HUES48 (cell line): ENCODE measurements around the gene HS3ST4.

ENCODE experiments used
- H3K27ac ChIP-seq: one replicate; pipeline ENCODE4 v1.7.0; 2013; ENCODE audit warnings: low read depth, low read length, inconsistent platforms
- H3K27me3 ChIP-seq: 2 replicates; pipeline ENCODE4 v1.6.1; 2013; ENCODE audit warnings: mild to moderate bottlenecking, low read length; ENCODE audit not compliant: control insufficient read depth, insufficient read depth
- H3K36me3 ChIP-seq: 2 replicates; pipeline ENCODE4 v1.6.1; 2013; ENCODE audit warnings: low read length; ENCODE audit not compliant: control insufficient read depth, insufficient read depth
- H3K4me1 ChIP-seq: 2 replicates; pipeline ENCODE4 v1.6.1; 2013; ENCODE audit warnings: mild to moderate bottlenecking, low read length; ENCODE audit not compliant: control insufficient read depth, insufficient read depth
- H3K4me3 ChIP-seq: 2 replicates; pipeline ENCODE4 v1.5.1; 2013; ENCODE audit warnings: mild to moderate bottlenecking, low read depth, low read length
- H3K9ac ChIP-seq: 2 replicates; pipeline ENCODE4 v1.6.1; 2013; ENCODE audit warnings: mild to moderate bottlenecking, low read depth, low read length, moderate library complexity
- H3K9me3 ChIP-seq: 2 replicates; pipeline ENCODE4 v1.6.1; 2013; ENCODE audit warnings: low read length; ENCODE audit not compliant: control insufficient read depth, insufficient read depth

The HS3ST4 gene

DNA sequence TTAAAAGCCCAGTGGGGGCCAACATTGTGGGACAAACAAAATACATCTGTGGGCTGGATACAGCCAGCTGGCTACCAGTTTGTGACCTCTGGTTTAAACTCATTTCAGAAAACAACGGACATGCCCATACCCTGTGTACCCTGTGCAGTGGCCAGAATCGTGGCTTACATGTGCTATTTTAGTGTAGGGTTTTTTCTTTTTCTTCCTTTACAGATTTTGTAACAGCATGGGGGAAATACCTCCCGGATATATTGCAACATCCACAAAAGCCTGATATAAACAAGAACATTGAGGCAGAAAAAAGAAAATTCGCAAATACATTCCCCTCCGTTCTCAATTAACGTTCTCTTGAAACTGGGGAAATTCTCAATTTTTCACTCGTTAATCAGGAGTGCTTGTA lies 7.3 kb downstream of the HS3ST4 start:
- H3K9me3 ChIP-seq: no peaks in the 10 kb centered on the region
- H3K4me3 ChIP-seq: no peak overlapping the region
- no peaks in the 10 kb centered on the region for H3K36me3 ChIP-seq
- no peak overlapping the region for H3K27ac ChIP-seq
- H3K27me3 ChIP-seq: peaks cover 16% of the 10 kb centered on the region
- peaks cover 13% of the 10 kb centered on the region; the same call in 1 of the 2 replicates for H3K4me1 ChIP-seq
- H3K9ac ChIP-seq: no peak overlapping the region

DNA sequence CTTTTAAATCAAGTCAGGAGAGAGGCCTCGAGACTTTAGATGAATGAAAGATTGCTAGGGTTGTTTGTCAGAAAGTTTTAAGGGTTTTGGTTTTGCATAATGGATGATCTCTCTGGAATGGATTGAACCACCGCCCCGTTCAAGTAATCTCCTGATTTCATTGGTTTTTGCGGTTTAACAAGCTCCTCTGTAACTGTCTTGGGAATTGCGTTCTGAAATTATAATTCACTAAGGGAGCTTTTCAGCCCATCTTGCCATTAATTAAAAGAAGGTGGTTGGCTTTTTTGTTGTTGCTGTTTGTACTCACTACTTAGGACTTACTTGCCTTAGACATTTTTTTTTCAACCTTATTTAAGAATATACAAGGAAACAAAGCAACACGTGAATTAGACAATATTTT lies 8.8 kb downstream of the HS3ST4 start:
- Histone ChIP-seq H3K27ac (no peak overlapping the region), H3K9ac (no peak overlapping the region), H3K27me3 (0 out of 2 replicates have a peak, but pooled peaks cover 2% of the 10 kb centered on the region)

DNA sequence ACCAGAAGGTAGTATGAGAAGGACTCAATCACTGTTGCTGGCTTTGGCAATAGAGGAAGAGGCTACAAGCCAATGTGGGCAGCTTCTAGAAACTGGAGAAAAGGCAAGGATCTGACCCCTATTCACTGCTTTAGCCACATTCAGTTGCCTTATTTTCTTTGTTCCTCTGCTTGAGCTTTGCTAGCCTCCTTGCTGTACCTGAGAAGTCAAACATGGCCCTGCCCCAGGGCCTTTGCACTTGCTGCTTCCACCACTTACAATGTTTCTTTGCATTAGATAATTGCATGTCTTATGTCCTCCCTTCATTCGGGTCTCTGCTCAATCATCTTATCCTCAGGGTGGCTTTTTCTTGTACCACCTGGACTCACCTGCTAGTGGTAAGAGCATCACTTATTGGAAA lies 15.8 kb downstream of the HS3ST4 start:
- H3K36me3 ChIP-seq: no peaks in the 10 kb centered on the region
- H3K9ac ChIP-seq: no peak overlapping the region
- H3K27me3 ChIP-seq: no peaks in the 10 kb centered on the region
- no peak overlapping the region for H3K27ac ChIP-seq
- H3K4me1 ChIP-seq: peaks cover 11% of the 10 kb centered on the region
- no peak overlapping the region for H3K4me3 ChIP-seq
- no peaks in the 10 kb centered on the region for H3K9me3 ChIP-seq

More for the DNA sequence above, 8.8 kb downstream of the HS3ST4 start:
- Histone ChIP-seq H3K4me1 (peaks cover 13% of the 10 kb centered on the region; the same call in 1 of the 2 replicates), H3K9me3 (no peaks in the 10 kb centered on the region), H3K36me3 (no peaks in the 10 kb centered on the region), H3K4me3 (no peak overlapping the region)

DNA sequence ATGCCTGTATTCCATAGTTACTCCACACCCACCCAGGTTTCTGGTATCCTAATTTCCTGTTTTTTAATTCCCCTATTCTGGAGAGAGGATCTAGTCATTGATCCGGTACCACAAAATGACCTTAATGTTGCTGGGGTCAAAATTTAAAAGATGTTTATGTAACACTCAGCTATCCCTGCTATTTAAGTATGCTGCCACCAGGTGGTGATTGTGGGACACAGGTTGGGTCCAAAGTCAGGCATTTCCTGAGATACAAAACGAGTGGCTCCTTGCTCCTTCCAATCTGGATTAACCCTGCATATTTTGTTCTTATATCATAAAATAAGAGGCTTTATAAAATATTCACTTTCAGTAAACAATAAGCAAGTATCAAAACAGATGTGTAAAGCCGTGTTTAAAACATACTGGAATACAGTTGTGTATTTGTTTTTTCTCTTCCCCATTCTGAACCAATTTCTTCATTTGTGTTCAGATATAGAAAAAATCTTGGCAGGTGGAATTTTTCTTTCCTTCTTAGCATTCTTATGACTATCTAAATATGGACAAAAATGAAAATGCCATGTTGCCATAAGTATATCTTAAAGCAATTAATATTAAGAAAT lies 16.3 kb downstream of the HS3ST4 start:
- Histone ChIP-seq H3K9me3 (no peaks in the 10 kb centered on the region), H3K36me3 (no peaks in the 10 kb centered on the region), H3K4me3 (no peak overlapping the region), H3K9ac (no peak overlapping the region), H3K4me1 (peaks cover 11% of the 10 kb centered on the region), H3K27ac (no peak overlapping the region), H3K27me3 (no peaks in the 10 kb centered on the region)

DNA sequence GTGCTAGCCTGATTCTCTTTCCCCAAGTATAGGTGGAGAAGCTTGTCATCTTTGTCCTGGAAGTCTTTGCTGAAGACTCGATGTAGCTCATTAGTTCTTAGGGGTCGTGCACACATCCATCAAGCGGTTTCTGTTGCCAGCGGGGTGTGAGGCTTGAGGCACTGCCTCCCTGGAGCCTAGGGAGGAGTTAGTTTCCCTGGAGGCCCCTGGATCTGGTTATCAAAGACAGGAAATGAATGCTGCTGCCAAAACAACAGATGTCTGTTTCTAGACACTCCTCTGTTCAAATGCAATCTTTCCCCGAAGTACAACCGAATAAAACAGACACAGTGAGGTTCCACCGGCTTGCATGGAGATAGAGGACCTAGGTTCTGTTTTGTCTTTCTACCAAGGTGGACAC lies 17.5 kb downstream of the HS3ST4 start:
- Histone ChIP-seq H3K4me1 (peaks cover 11% of the 10 kb centered on the region), H3K36me3 (no peaks in the 10 kb centered on the region), H3K4me3 (no peak overlapping the region), H3K9me3 (no peaks in the 10 kb centered on the region), H3K27ac (no peak overlapping the region), H3K27me3 (no peaks in the 10 kb centered on the region), H3K9ac (no peak overlapping the region)

DNA sequence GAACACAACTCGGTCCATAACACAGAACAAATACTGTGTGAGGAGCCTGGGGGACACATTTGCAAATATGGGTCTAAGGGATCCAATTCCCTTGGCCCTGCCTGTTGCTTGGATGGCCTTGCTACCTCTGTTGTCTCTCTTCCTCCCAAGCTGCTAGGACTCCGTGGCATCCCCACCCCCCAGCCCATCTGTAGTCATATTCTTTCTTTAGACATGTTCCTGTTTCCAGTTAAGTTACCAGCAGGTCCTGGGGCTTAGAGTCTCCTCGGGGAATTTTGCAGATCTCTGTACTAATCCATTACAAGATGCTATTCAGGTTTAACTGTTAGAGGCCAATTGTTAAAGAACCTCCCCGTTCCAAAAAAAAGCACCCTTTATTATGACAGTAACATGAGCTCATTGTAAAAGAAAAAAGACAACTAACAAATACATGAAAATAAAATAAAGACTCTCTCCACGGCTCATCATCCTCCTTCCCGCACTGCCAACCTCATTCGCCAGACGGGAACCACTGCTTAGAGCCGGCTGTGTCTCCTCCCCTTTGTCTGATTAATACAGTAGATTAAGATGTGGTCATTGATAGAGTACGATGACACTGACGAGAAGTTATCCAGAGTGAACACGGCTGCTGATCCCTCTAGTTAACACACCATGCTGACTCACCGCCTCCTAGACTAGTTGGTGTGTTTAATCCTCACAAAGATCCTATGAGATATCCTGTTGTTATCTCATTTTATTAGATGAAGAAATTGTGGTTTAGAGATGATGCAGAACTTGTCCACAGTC lies 22.2 kb downstream of the HS3ST4 start:
- no peaks in the 10 kb centered on the region for H3K9me3 ChIP-seq
- H3K9ac ChIP-seq: no peak overlapping the region
- no peak overlapping the region for H3K4me3 ChIP-seq
- H3K27ac ChIP-seq: no peak overlapping the region
- H3K27me3 ChIP-seq: no peaks in the 10 kb centered on the region
- no peaks in the 10 kb centered on the region for H3K36me3 ChIP-seq
- peaks cover 9% of the 10 kb centered on the region for H3K4me1 ChIP-seq

DNA sequence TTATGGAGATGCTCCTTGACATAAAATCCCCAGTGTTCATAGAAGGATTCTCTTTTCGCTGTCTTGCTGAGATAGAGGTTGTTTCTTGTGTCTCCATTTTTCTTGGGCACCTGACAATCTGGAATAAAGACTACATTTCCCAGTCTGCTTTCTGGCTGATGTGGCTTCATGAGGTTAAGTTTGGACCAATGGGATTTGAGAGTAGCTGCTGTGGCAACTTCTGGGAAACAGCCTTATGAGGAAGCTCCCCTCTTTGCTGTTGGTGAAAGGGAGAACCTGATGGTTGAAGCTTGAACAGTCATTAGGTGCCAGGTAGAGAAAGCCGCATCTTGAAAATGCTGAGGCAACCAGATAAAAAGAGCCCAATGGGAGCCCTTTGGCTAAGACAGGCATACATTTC lies 24.4 kb downstream of the HS3ST4 start:
- Histone ChIP-seq H3K36me3 (no peaks in the 10 kb centered on the region), H3K27me3 (no peaks in the 10 kb centered on the region), H3K4me1 (peaks cover 6% of the 10 kb centered on the region), H3K4me3 (no peak overlapping the region), H3K9me3 (no peaks in the 10 kb centered on the region), H3K9ac (no peak overlapping the region), H3K27ac (no peak overlapping the region)

DNA sequence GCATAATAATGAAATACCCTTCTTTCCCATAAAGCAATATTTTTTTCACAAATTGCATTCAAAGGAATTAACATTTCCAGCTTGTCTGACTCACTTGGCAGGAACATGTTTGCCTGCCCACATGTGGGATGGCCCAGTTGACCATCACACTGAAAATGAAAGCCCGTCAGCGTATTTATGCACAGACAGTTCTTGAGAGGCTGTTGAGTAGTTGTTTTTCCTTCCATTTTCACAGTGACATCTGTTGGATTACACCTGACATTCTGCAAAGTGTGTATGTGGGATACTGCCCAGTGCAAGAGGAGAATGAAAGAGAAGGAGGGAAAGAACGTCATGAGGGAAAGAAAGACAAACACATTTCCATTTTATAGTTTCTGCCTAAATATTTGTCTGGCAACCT lies 29.7 kb downstream of the HS3ST4 start:
- Histone ChIP-seq H3K36me3 (no peaks in the 10 kb centered on the region), H3K4me1 (peaks cover 6% of the 10 kb centered on the region; the same call in 1 of the 2 replicates), H3K27ac (no peak overlapping the region), H3K9me3 (no peaks in the 10 kb centered on the region), H3K9ac (no peak overlapping the region), H3K4me3 (no peak overlapping the region), H3K27me3 (no peaks in the 10 kb centered on the region)

DNA sequence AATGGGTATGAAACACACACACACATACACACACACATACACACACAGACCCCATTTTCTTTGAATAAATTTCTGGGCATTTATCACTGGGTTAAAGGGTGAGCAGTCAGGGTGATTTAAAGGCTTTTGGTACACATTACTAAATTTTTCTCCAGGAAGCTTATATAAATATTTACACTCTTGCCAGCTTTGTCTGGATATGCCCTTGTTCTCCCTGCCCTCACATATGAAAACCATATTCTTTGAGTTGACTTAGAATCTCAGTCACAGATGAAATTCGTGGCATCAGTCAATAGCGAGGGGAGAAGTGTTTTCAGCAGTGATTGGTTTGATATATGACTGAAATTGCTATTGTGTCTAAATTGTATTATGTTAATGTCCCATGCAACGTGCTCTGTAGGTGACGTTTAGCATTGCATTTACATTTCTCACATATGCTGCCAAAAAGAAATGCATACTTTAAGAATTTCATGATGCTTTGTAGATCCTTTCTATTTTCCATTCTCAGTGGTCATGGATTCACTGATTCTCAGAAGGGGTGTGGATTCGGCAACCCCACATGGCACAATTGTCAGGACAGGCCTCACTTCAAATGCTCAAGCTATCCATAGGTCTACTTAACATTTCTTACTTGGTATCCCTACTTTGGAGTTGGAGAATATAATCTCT lies 34.8 kb downstream of the HS3ST4 start:
- H3K9me3 ChIP-seq: no peaks in the 10 kb centered on the region
- H3K4me3 ChIP-seq: no peak overlapping the region
- H3K4me1 ChIP-seq: 0 out of 2 replicates have a peak, but pooled peaks cover 3% of the 10 kb centered on the region
- no peaks in the 10 kb centered on the region for H3K27me3 ChIP-seq
- no peak overlapping the region for H3K9ac ChIP-seq
- no peak overlapping the region for H3K27ac ChIP-seq
- no peaks in the 10 kb centered on the region for H3K36me3 ChIP-seq

DNA sequence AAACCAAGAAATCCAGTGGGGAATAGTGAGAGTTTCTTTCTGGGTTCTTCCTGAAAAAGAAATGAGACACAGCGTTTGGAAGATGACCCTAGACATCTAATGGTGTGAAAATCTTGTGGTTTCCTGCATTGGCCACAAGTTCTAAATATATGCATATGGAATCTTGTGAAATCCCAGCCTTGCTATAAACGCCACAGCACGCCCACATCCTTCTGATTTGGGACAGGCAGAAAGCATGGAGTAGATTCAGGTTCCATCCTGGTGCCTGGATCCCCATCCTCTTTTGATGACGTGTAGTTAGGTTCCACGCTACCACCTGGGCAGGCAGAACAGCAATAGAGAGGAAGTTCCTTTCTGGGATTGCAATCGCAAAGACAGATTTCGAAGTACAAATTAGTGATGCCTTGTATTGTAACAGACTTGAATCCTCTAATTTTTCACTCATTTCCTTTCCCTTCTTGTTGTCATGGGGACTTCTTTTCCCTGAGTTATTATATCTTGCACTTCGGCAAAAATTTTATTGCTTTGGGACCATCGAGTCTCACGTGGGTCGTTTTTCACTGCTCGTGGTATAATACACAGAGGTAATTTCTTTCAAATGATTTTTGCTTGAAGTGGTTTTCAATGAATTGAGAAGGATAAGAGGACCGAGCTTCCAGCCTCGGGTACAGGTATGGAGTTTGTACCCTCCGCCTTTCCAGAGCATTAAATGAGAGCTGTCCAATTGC lies 37.6 kb downstream of the HS3ST4 start:
- H3K9me3 ChIP-seq: no peaks in the 10 kb centered on the region
- H3K9ac ChIP-seq: no peak overlapping the region
- H3K4me1 ChIP-seq: 0 out of 2 replicates have a peak, but pooled peaks cover 3% of the 10 kb centered on the region
- H3K27me3 ChIP-seq: no peaks in the 10 kb centered on the region
- no peaks in the 10 kb centered on the region for H3K36me3 ChIP-seq
- H3K27ac ChIP-seq: no peak overlapping the region
- no peak overlapping the region for H3K4me3 ChIP-seq
